Liver (tissue), 9 donors: Measurements from ENCODE around the gene MSI2. TPM values are rescaled to one million over a fixed set of nuclear protein-coding genes. Genes with fewer than 3 reads are reported as not detected.

Experiments used
- DNase-seq: peaks from one replicate; pipeline ENCODE4 v3.0.0-alpha.2; 2017; ENCODE audit warnings: low spot score
- H3K27ac ChIP-seq, 2 donors: one replicate each; pipeline ENCODE4 v1.7.0; 2013; ENCODE audit warnings: inconsistent platforms in 2 of 2, low read length in 2 of 2, control low read depth in 1 of 2, low read depth in 1 of 2, mild to moderate bottlenecking in 1 of 2
- H3K27me3 ChIP-seq, 4 donors: one replicate each; pipeline versions ENCODE4 v1.6.1 to v1.7.0; 2013; ENCODE audit warnings: low read length in 3 of 4, inconsistent platforms in 1 of 4, mild to moderate bottlenecking in 1 of 4, moderate library complexity in 1 of 4; ENCODE audit not compliant: control insufficient read depth in 4 of 4, insufficient read depth in 4 of 4
- H3K36me3 ChIP-seq, 4 donors: one replicate each; pipeline versions ENCODE4 v1.6.1 to v1.7.0; 2013; ENCODE audit warnings: low read length in 3 of 4, mild to moderate bottlenecking in 3 of 4, low read depth in 1 of 4, moderate library complexity in 1 of 4; ENCODE audit not compliant: control insufficient read depth in 4 of 4, insufficient read depth in 3 of 4
- H3K4me1 ChIP-seq, 4 donors: one replicate each; pipeline versions ENCODE4 v1.6.1 to v1.7.0; 2013; ENCODE audit warnings: low read length in 3 of 4, mild to moderate bottlenecking in 3 of 4, moderate library complexity in 1 of 4; ENCODE audit not compliant: control insufficient read depth in 4 of 4, insufficient read depth in 4 of 4
- H3K4me3 ChIP-seq, 3 donors: one replicate each; pipeline versions ENCODE4 v1.6.1 to v1.7.0; 2013; ENCODE audit warnings: low read length in 3 of 3, control low read depth in 1 of 3, low read depth in 1 of 3, mild to moderate bottlenecking in 1 of 3
- H3K9ac ChIP-seq, 2 donors: one replicate each; pipeline ENCODE4 v1.7.0; 2013; ENCODE audit warnings: low read length in 2 of 2, mild to moderate bottlenecking in 2 of 2, moderate library complexity in 2 of 2, control low read depth in 1 of 2, low read depth in 1 of 2
- H3K9me3 ChIP-seq, 4 donors: one replicate each; pipeline versions ENCODE4 v1.6.1 to v1.7.0; 2013; ENCODE audit warnings: low read length in 3 of 4; ENCODE audit not compliant: control insufficient read depth in 4 of 4
- ATF3 ChIP-seq: IDR thresholded peaks from 2 replicates; pipeline ENCODE4 v1.6.1; 2016; ENCODE audit warnings: antibody characterized with exemption
- CTCF ChIP-seq: fragments of 150-350 bp; IDR thresholded peaks from 2 replicates; pipeline ENCODE4 v1.5.1; 2017; ENCODE audit warnings: improper control_type of control experiment, low read depth, low read length; ENCODE audit not compliant: missing input control
- EGR1 ChIP-seq, 2 donors: IDR thresholded peaks; 2 replicates each; pipeline ENCODE4 v1.6.1; 2016 to 2018; ENCODE audit warnings: antibody characterized with exemption in 2 of 2, low read depth in 2 of 2
- FOXA1 ChIP-seq: IDR thresholded peaks from 2 replicates; pipeline ENCODE4 v1.6.1; 2016; ENCODE audit warnings: antibody characterized with exemption
- FOXA2 ChIP-seq: IDR thresholded peaks from 2 replicates; pipeline ENCODE4 v1.6.1; 2016; ENCODE audit warnings: antibody characterized with exemption
- GABPA ChIP-seq, 2 donors: IDR thresholded peaks in 1 of 2; conservative IDR thresholded peaks in 1 of 2; 2 replicates each; pipeline ENCODE4 v1.6.1; 2016; ENCODE audit warnings: antibody characterized with exemption in 2 of 2, mild to moderate bottlenecking in 1 of 2, moderate library complexity in 1 of 2
- HNF4A ChIP-seq, 2 donors: conservative IDR thresholded peaks; 2 replicates each; pipeline ENCODE4 v1.6.1; 2016; ENCODE audit warnings: antibody characterized with exemption in 2 of 2, mild to moderate bottlenecking in 2 of 2
- HNF4G ChIP-seq: IDR thresholded peaks from 2 replicates; pipeline ENCODE4 v1.6.1; 2016; ENCODE audit warnings: antibody characterized with exemption
- JUND ChIP-seq, 2 donors: IDR thresholded peaks; 2 replicates each; pipeline ENCODE4 v1.6.1; 2016; ENCODE audit warnings: antibody characterized with exemption in 2 of 2
- MAX ChIP-seq: IDR thresholded peaks from 2 replicates; pipeline ENCODE4 v1.6.1; 2016; ENCODE audit warnings: antibody characterized with exemption
- NR2F2 ChIP-seq: IDR thresholded peaks from 2 replicates; pipeline ENCODE4 v1.6.1; 2016; ENCODE audit warnings: antibody characterized with exemption
- RAD21 ChIP-seq, 2 donors: IDR thresholded peaks; 2 replicates each; pipeline ENCODE4 v1.6.1; 2016; ENCODE audit warnings: antibody characterized with exemption in 2 of 2, mild to moderate bottlenecking in 2 of 2
- REST ChIP-seq: IDR thresholded peaks from 2 replicates; pipeline ENCODE4 v1.6.1; 2016; ENCODE audit warnings: antibody characterized with exemption, mild to moderate bottlenecking
- RXRA ChIP-seq, 2 donors: IDR thresholded peaks; 2 replicates each; pipeline ENCODE4 v1.6.1; 2017 to 2018; ENCODE audit warnings: antibody characterized with exemption in 2 of 2, mild to moderate bottlenecking in 1 of 2
- SP1 ChIP-seq: IDR thresholded peaks from 2 replicates; pipeline ENCODE4 v1.6.1; 2018; ENCODE audit warnings: antibody characterized with exemption, mild to moderate bottlenecking
- TAF1 ChIP-seq: conservative IDR thresholded peaks from 2 replicates; pipeline ENCODE4 v1.6.1; 2016; ENCODE audit warnings: antibody characterized with exemption, mild to moderate bottlenecking
- YY1 ChIP-seq: IDR thresholded peaks from 2 replicates; pipeline ENCODE4 v1.6.1; 2016; ENCODE audit warnings: antibody characterized with exemption, mild to moderate bottlenecking
- ZBTB33 ChIP-seq: IDR thresholded peaks from 2 replicates; pipeline ENCODE4 v1.6.1; 2016; ENCODE audit warnings: antibody characterized with exemption
- WGBS: extraction: QIAGEN DNeasy Blood & Tissue Kit; methylation state at CpG from one replicate; pipeline ENCODE4 v1.1.7; 2013; 5-methylcytosine and 5-hydroxymethylcytosine counted together
- polyA plus RNA-seq, 2 donors: library from polyadenylated mRNA; stranded (reverse) in 1 of 2; unstranded in 1 of 2; fragments of 200-250 nt in 1 of 2; fragments of >200 nt in 1 of 2; fragmentation: Nextera tagmentation in 1 of 2; extraction: Ambion mirVana in 1 of 2; gene quantifications; one replicate each; pipeline versions ENCODE4 v1.2.1 to v1.2.3, GENCODE V29; 2013 to 2015
- total RNA-seq, 2 donors: library from RNA; depleted of rRNA; stranded (reverse); fragments of >200 nt; gene quantifications; one replicate each; pipeline ENCODE4 v1.2.3, GENCODE V29; 2014
- donor health status: healthy.
- donor health status: healthy.
- donor health status: healthy.
- donor health status: healthy.
- donor health status: healthy.

Gene MSI2
- total and polyA plus RNA-seq, 4 donors: 5.7 to 15.6 (median 9.2) TPM

- Histone ChIP-seq H3K27ac (no peak overlapping the region), H3K9me3 (no peaks in the 10 kb centered on the region), H3K9ac (no peak overlapping the region), H3K36me3 (peaks cover 0 to 4% (median under 1%) of the 10 kb centered on the region in 4 donors), H3K4me3 (no peak overlapping the region), H3K4me1 (no peaks in the 10 kb centered on the region), H3K27me3 (no peaks in the 10 kb centered on the region)
- no peak for TF ChIP-seq JUND (IDR thresholded peaks at IDR 0.05)
- TF ChIP-seq YY1: no peak
- no peak for TF ChIP-seq GABPA (IDR thresholded peaks at IDR 0.05 in 1 of 2, conservative IDR thresholded peaks at IDR 0.05 in 1 of 2)
- no peak for TF ChIP-seq NR2F2
- no peak for TF ChIP-seq HNF4A (conservative IDR thresholded peaks at IDR 0.05)
- no peak for TF ChIP-seq ZBTB33
- no peak for TF ChIP-seq RAD21 (IDR thresholded peaks at IDR 0.05)
- no peak for TF ChIP-seq REST
- no peak for TF ChIP-seq FOXA1
- no peak for TF ChIP-seq FOXA2
- TF ChIP-seq CTCF: no peak
- no peak for TF ChIP-seq SP1
- no peak for TF ChIP-seq ATF3
- no peak for TF ChIP-seq RXRA (IDR thresholded peaks at IDR 0.05)
- no peak for TF ChIP-seq EGR1 (IDR thresholded peaks at IDR 0.05; ENCODE audit: low read depth in 2 of 2)
- WGBS: 98% methylated on average over 5 of the region's 5 CpGs
- no peak for DNase-seq
Observed at GRCh38 chr17:57292091-57292490, 35.8 kb downstream of the MSI2 start.

GRCh38 chr17:57293077-57293476 is 36.8 kb downstream of the MSI2 start:
- Histone ChIP-seq H3K27me3 (no peaks in the 10 kb centered on the region), H3K4me1 (no peaks in the 10 kb centered on the region), H3K9me3 (no peaks in the 10 kb centered on the region), H3K4me3 (no peak overlapping the region), H3K9ac (no peak overlapping the region), H3K27ac (no peak overlapping the region), H3K36me3 (peaks cover 0 to 5% (median 2%) of the 10 kb centered on the region in 4 donors)
- no peak for DNase-seq
- WGBS: 92% methylated on average over 10 of the region's 10 CpGs
- TF ChIP-seq MAX (no peak), TAF1 (no peak), HNF4G (no peak), RAD21 (IDR thresholded peaks at IDR 0.05) (no peak), EGR1 (IDR thresholded peaks at IDR 0.05; ENCODE audit: low read depth in 2 of 2) (no peak), FOXA2 (no peak), JUND (IDR thresholded peaks at IDR 0.05) (no peak), ZBTB33 (no peak), SP1 (no peak), FOXA1 (no peak), YY1 (no peak), NR2F2 (no peak), GABPA (IDR thresholded peaks at IDR 0.05 in 1 of 2, conservative IDR thresholded peaks at IDR 0.05 in 1 of 2) (no peak), REST (no peak), RXRA (IDR thresholded peaks at IDR 0.05) (no peak)
